ENCODE measurements around the gene ALDH3A1. TPM values are rescaled to one million over a fixed set of nuclear protein-coding genes. Genes with fewer than 3 reads are reported as not detected.

ALDH3A1 gene
- total and polyA plus RNA-seq, 9 of the 15 experiments (the other 6 are each of a cell fraction or from before 2014, with no cell fraction given): not detected

DNA sequence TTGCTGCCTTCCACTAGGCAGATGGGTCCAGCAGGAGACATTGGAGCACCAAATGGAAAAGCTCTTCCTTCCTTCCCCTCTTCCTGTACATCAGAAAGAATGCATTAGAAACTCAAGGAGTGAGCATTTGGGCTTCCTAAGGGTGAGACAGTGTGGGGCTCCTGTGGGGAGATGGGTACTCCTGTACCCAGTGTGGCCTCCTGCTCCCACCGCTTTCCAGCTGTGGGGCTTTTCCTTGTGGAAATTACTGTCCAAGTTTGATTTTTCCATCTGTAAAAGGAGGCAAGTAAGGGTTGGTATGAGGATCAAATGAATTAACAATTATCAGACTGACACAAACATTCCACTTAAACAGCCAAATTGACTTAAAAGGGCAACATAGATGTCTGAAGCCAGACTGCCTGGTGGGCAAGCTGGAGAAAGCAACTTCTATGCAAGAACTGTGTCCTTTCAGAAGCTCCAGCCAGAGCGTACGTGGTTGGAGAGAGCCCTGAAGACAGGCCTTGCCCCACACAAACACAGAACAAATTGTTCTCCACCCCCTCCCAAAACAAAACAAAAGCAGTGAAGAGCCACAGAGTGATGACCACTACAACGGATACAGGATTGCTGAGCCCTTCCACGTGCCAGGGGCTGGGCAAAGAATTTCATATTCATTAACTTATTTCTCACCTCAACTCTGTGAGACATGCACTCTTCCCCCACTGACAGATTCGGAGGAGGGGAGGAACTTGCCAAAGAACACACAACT, 23.1 kb upstream of the ALDH3A1 start:
- no peak overlapping the region for H3K27ac ChIP-seq (ENCODE audit: extremely low read depth, low read depth, low read length)
- intact Hi-C loops (cut with micrococcal nuclease) (no loop called here), in situ Hi-C loops (cut with MboI) (no loop called here)
- no peak for TF ChIP-seq POU5F1 (IDR thresholded peaks at IDR 0.05; ENCODE audit: borderline replicate concordance, low read depth, low read length, partially characterized antibody)
- no peak for TF ChIP-seq ERF (CRISPR knock-in tag; IDR thresholded peaks at IDR 0.05)
- no peak for TF ChIP-seq CBX5 (IDR thresholded peaks at IDR 0.05; ENCODE audit: borderline replicate concordance, low read depth)
- no peak for TF ChIP-seq ZNF140 (CRISPR knock-in tag; IDR thresholded peaks at IDR 0.05)
- no peak for TF ChIP-seq XRCC5 (IDR thresholded peaks at IDR 0.05; ENCODE audit: low read depth, low read length)
- no peak for TF ChIP-seq FOXM1 (IDR thresholded peaks at IDR 0.05; ENCODE audit: low read depth)
- no peak for TF ChIP-seq FOXM1 (CRISPR knock-in tag; IDR thresholded peaks at IDR 0.05; ENCODE audit: low read depth)
- no peak for TF ChIP-seq POLR2G (IDR thresholded peaks at IDR 0.05; ENCODE audit: low read depth, low read length)
- no peak for TF ChIP-seq ZNF134 (CRISPR knock-in tag; conservative IDR thresholded peaks at IDR 0.05)
- TF ChIP-seq ZNF282 (CRISPR knock-in tag; IDR thresholded peaks at IDR 0.05): no peak
- TF ChIP-seq, protein P1, sequence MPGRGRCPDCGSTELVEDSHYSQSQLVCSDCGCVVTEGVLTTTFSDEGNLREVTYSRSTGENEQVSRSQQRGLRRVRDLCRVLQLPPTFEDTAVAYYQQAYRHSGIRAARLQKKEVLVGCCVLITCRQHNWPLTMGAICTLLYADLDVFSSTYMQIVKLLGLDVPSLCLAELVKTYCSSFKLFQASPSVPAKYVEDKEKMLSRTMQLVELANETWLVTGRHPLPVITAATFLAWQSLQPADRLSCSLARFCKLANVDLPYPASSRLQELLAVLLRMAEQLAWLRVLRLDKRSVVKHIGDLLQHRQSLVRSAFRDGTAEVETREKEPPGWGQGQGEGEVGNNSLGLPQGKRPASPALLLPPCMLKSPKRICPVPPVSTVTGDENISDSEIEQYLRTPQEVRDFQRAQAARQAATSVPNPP (IDR thresholded peaks at IDR 0.05; ENCODE audit: borderline replicate concordance, insufficient read depth, insufficient read length): no peak
- TF ChIP-seq SMARCC2 (IDR thresholded peaks at IDR 0.05; ENCODE audit: low read depth): no peak
- TF ChIP-seq, protein P2, sequence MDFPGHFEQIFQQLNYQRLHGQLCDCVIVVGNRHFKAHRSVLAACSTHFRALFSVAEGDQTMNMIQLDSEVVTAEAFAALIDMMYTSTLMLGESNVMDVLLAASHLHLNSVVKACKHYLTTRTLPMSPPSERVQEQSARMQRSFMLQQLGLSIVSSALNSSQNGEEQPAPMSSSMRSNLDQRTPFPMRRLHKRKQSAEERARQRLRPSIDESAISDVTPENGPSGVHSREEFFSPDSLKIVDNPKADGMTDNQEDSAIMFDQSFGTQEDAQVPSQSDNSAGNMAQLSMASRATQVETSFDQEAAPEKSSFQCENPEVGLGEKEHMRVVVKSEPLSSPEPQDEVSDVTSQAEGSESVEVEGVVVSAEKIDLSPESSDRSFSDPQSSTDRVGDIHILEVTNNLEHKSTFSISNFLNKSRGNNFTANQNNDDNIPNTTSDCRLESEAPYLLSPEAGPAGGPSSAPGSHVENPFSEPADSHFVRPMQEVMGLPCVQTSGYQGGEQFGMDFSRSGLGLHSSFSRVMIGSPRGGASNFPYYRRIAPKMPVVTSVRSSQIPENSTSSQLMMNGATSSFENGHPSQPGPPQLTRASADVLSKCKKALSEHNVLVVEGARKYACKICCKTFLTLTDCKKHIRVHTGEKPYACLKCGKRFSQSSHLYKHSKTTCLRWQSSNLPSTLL (IDR thresholded peaks at IDR 0.05): no peak
- no peak for TF ChIP-seq HMG20A (CRISPR knock-in tag; conservative IDR thresholded peaks at IDR 0.05)
- TF ChIP-seq, protein P3, sequence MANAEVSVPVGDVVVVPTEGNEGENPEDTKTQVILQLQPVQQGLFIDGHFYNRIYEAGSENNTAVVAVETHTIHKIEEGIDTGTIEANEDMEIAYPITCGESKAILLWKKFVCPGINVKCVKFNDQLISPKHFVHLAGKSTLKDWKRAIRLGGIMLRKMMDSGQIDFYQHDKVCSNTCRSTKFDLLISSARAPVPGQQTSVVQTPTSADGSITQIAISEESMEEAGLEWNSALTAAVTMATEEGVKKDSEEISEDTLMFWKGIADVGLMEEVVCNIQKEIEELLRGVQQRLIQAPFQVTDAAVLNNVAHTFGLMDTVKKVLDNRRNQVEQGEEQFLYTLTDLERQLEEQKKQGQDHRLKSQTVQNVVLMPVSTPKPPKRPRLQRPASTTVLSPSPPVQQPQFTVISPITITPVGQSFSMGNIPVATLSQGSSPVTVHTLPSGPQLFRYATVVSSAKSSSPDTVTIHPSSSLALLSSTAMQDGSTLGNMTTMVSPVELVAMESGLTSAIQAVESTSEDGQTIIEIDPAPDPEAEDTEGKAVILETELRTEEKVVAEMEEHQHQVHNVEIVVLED (CRISPR knock-in tag; IDR thresholded peaks at IDR 0.05): no peak
- no peak for TF ChIP-seq U2AF1 (optimal IDR thresholded peaks at IDR 0.05; ENCODE audit: low read depth, low read length)

More for the DNA sequence above, 23.1 kb upstream of the ALDH3A1 start:
- H3K9me1 ChIP-seq (ENCODE audit: control insufficient read depth, insufficient read depth, low read length): no peaks in the 10 kb centered on the region
- H4K20me1 ChIP-seq (replicated peaks; ENCODE audit: control insufficient read depth, insufficient read depth, low read length): no peaks in the 10 kb centered on the region
- no peaks in the 10 kb centered on the region for H3K79me2 ChIP-seq (ENCODE audit: control insufficient read depth, insufficient read depth, low read length)
- BruUV-seq (replicated peaks): no TSS peak
- CTCF ChIA-PET (ENCODE audit: low intra/inter-chr PET ratio): no interaction called here
- peaks cover 0 to 11% of the 10 kb centered on the region in 2 experiments; a peak in 1 of 5 replicates for H3K27me3 ChIP-seq (ENCODE audit: control insufficient read depth in 2 of 2, insufficient read depth in 2 of 2, low read length in 2 of 2)
- no peak overlapping the region for H2AFZ ChIP-seq (ENCODE audit: low read depth, low read length)
- H3K9me3 ChIP-seq (replicated peaks; ENCODE audit: control insufficient read depth, insufficient read depth, low read depth, low read length): no peaks in the 10 kb centered on the region
- FAIRE-seq (no peak), ATAC-seq (no peak), DNase-seq (ENCODE audit: extremely low read depth in 1 of 4, low spot score in 3 of 4) (no peak)
- H3K36me3 ChIP-seq (ENCODE audit: control insufficient read depth, insufficient read depth, low read length): no peaks in the 10 kb centered on the region
- H3K9ac ChIP-seq (ENCODE audit: insufficient read depth in 1 of 2, low read depth in 2 of 2, low read length in 2 of 2): no peak overlapping the region
- WGBS (ENCODE audit: insufficient coverage, low coverage, missing lambda C conversion rate): 2% methylated on average over 5 of the region's 6 CpGs
- H3K4me1 ChIP-seq (replicated peaks in 1 of 2; ENCODE audit: control insufficient read depth in 2 of 2, insufficient read depth in 2 of 2, low read length in 2 of 2): no peaks in the 10 kb centered on the region
- H3K4me2 ChIP-seq (ENCODE audit: insufficient read depth, low read length): no peak overlapping the region
- no peak overlapping the region for H3K4me3 ChIP-seq
- POLR2A ChIA-PET: interaction anchor here (0.7 kb wide), 1 partner anchor 202 kb away, joined by 3 read pairs; no protein-coding TSS in a partner anchor

Data from K562 (cell line).